Stimulated activated CD4-positive, alpha-beta T cell treated with anti-CD3 and anti-CD28 coated beads, Interleukin-1b, Interleukin-23, amount 100 ng/mL, for 24 hours (primary cell): ENCODE results near the gene MYO18B.

Experiments
- DNase-seq, 4 experiments: peaks; one replicate each; pipeline ENCODE4 v3.0.0-alpha.2; 2020; ENCODE audit warnings: low read depth in 4 of 4, low spot score in 1 of 4

Gene MYO18B

DNA sequence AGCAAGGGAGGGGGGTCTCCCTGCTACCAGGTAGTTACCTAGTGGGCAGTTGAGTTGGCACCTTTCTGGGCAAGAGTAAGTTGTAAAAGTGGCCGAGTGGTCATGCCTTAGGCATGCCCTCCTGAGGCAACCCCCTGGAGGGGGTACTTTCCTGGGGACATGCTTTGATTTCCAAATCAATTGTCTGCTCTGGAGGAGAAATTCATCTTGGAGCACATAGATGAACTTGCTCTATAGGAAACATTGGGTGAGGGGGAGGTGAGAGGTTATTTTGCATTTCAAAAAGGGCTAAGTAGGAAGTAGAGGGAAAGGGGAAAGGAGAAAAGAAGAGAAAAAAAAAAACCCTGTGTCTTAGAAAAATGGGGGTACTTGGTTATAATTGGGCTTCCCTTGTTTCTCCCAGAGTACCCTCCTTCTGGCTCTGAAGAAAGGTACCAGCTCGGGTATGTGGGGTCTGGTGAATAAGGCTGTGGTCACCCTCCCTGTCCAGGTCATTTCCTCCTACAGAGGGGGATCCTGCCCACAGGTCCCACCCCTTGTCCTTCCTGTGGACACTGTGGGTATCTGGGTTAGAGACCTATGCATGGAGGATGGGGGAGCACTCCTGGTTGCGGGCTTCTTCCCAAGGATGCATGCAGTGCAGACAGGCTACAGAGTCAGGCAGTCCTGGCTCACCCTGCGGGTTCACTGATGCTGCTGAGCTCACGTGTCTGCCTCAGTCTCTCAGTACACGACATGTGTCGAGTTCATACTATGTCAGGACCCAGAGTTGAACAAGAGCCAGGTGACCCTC, 193.5 kb downstream of the MYO18B start:
- DNase-seq: no peak

DNA sequence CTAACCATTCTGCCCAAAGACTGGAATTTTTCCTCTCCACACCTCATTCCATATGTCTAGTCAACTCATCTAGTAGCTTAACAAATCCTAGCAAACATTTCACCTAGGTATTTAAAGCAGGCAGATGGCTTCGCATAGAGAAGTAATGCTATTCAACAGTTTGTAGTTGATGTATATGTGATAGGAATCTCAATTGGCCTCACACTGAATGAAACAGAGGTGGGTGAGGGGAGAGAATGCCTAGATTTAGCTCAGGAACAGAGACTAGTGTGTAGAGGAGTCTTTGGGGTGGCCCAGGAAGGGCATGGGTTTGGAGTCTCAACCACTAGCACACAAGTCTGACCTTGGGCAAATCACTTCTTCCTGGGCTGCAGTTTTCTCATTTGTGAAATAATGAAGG, 196.2 kb downstream of the MYO18B start:
- no peak for DNase-seq

DNA sequence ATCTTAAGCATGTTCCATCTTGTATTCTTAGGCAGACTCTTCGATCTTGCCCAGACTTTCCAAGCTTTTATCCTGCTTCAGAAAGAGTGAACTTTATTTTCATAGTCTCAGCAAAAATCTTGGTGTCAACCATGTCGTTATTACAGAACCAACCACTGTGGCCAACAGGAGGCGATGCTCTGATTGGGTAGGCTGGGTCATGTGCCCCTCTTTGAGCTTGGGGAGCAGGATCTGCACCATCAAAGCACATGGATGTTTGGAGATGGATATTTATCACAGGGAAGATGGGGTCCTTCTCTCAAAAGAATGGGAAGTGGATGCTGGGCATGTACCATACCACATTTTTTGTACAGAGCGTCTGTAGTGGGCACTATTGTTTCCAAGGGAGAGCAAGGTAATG, 197.4 kb downstream of the MYO18B start:
- no peak for DNase-seq

DNA sequence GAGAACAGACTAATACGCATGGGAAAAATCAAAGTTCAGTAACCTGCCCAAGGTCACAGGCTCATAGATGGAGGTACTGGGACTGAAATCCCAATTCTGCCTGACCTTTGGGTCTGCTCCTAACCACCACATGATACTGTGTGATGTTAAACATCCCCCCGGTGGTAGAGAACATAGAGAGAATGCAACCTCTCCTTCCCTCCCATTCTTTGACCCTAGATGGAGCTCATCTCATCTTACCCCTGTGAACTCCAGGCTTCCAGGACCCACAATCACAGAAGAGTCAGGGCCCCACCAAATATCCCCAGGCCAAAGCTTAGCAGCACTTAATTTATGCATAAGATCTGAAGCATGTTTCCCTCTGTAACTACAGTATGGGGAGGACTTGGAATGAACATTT, 198.5 kb downstream of the MYO18B start:
- no peak for DNase-seq

- DNase-seq: no peak
These were observed 199.5 kb downstream of the MYO18B start for GRCh38 chr22:25941365-25941960.

- no peak for DNase-seq
These were observed 200.3 kb downstream of the MYO18B start for GRCh38 chr22:25942115-25942855.

DNA sequence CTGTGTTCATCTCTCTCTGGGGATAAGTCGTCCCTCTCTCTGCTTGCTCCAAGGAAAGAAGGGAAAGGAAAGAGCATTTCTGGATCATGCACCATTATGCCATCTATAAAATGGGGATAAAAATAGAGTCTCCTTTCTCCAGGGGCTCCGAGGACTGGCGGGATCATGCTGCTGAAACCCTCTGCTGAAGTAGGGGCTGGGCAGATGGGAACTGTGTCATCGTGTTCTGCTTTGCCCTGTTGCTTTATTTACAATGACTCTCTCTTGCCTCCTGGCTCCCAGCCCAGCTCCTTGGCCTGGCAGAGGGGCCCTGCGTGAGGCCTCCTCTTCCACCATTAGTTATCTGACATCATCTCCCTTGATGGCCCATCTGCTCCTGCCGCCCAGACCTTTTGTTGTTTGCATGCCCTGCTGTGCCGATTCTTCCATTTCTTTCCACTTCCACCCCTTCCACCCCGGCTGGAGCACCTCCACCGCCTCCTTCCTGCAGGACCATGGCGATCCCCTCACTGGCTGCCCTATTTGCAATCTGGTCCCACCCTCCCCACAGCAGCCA, 200.9 kb downstream of the MYO18B start:
- no peak for DNase-seq

GRCh38 chr22:25950111-25950510, 208.1 kb downstream of the MYO18B start:
- DNase-seq: no peak

- no peak for DNase-seq
These were observed 211.3 kb downstream of the MYO18B start for GRCh38 chr22:25953276-25953675.

GRCh38 chr22:25953919-25954318, 211.9 kb downstream of the MYO18B start:
- no peak for DNase-seq

DNA sequence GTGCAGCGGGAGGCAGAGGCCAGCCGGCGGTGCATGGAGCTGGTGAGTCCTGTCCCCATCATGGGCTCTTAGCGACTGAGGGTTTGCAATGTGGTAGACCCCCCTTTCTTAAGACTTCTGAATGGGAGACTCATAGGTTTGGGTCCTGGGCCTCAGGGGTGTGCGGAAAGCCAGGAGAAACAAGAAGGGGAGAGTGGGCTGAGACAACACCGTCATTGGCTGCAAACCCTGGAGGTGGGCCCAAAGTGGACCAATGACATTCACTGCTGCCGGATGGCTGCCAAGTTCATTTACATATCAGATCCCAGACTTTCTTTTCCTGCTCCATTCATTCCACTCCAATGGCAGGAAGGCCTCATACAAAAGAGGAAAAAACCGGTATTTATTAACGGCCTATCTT, 213.3 kb downstream of the MYO18B start:
- DNase-seq: no peak

DNA sequence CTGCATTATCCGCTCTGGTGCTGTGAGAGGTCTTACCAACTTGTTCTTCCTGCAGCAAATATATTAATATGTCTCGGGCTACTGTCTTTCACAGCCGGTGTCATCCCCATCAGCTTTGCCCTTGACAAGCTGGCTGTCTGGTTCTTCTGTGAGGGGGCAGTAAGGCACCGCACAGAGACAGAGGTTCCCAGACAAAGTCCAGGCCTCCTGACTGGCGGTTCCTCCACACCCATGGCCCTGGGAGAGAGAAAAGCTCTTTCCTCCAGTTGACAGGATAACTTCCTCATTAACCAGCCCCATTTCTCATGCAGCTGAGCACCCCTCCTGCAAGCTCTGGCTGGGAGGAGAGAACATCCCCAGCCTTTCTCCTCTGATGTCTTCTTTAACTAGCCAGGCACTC, 214.8 kb downstream of the MYO18B start:
- no peak for DNase-seq

DNA sequence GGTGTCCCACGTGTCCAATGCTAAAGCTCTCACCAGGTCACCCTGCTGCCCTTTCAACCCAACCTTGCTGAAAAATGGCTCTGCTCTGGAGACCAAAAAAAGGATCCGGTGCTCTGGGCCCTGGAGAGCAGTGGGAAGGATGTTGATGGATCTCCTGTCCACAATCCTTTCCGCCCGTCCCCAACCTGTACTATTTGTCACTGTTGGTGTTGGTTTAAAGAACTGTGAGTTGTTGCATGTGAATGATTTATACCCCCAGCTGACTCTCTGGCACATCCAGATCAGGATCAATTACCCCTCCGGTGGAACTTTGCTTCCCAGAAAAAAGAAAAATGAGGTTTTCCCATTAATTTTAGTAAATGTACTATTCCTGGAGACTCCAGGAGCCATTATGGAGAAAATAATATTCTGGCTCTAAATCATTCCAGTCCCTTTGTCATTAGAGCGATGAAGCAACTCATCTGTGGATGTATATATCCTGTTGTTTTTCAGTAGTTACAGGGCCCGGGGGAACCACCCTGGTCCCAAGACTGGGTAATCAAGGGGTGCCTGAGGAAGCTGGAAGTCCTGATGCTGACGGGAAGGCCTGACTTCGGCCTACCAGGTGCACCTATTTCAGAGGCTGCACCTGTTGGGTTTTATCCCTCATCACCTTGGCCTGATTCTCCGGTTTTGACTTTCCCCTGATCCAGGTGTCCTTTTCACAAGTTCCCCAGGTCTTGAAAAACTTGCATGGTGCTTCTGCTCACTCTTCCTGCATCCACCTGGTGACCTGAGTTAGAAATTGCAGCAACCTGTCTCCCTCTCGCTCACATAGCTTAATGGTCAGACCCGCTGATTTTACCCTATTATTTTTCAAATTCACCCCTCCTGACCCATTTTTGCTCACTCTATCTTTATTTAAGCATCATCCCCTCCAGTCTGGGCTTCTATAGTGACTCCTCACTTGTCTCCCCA, 218.1 kb downstream of the MYO18B start:
- DNase-seq: no peak

GRCh38 chr22:25961699-25962098, 219.7 kb downstream of the MYO18B start:
- DNase-seq: no peak

DNA sequence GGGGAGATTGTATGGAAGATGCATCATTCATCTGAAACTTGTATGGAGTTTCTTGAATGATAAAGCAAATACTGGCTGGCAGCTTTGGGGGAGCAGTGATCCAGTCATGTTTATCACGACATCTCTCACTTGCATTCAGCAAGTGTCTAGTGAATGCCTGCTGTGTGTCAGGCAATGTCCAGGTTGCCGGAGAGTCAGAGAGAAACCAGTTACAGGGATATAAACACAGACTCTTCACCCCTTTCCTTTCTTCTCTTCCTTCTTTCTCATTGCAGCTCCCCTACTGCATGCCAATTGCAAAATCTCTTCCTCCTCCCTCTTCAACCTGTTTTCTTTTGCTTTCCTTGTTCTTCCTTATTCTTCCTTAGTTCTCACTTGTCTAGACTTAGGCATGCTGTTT, 220.7 kb downstream of the MYO18B start:
- no peak for DNase-seq

- DNase-seq: no peak
These were observed 223.2 kb downstream of the MYO18B start for GRCh38 chr22:25964961-25965730.

DNA sequence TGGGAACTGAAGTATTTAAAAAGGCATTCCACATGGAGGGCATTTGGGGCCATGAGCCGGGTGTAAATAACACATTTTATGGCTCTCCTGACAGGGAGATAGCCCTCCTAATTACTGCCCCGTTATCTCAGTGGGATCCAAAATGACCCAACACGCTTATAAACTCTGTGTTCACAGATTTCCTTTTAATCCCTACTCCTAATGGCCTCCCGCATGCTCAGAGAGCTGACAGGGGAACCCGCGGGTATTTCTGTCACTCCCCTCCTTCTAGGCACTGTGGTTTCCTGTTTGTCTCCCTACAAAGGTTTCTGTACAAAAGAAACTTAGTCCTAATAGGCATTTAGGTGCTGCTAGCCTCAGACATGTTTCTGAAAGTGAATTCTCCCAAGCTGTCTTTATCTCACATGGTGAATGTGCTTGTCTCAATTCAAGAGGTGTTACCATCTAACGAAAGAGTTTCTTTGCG, 224.5 kb downstream of the MYO18B start:
- no peak for DNase-seq

DNA sequence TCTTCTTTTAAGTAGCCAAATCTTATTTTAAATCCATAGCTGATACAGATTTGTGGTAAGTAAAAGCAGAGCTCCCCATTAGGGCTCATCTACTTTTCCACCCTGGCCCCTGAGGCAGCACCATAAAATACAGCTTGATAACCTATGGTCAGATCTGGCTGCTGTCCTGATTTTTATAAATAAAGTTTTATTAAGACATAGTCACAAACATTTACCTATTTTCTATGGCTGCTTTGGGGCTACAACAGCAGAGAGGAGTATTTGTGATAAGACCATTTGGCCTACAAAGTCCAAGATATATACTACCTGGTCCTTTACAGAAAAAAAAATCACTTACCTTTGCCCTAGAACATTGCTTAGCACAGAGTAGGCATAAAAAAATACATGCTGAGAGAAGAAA, 227.3 kb downstream of the MYO18B start:
- no peak for DNase-seq

- DNase-seq: no peak
These were observed 227.9 kb downstream of the MYO18B start for GRCh38 chr22:25969901-25970300.

- DNase-seq: no peak
These were observed 228.5 kb downstream of the MYO18B start for GRCh38 chr22:25970374-25970911.
